Neural progenitor cell (in vitro differentiated cells): ENCODE data around the gene RWDD3.

Experiments used
- CTCF ChIP-seq: fragments of 200-600 bp; sonication (generic); IDR thresholded peaks from 2 replicates; pipeline ENCODE4 v1.5.1; 2017; ENCODE audit warnings: antibody characterized with exemption, mild to moderate bottlenecking
- EZH2 ChIP-seq: fragments of 200-600 bp; sonication (generic); IDR thresholded peaks from 2 replicates; pipeline ENCODE4 v1.6.1; 2017; ENCODE audit warnings: antibody characterized with exemption, mild to moderate bottlenecking, moderate library complexity
- EZH2phosphoT487 ChIP-seq: fragments of 200-600 bp; sonication (generic); IDR thresholded peaks from 2 replicates; pipeline ENCODE4 v1.6.1; 2017; ENCODE audit warnings: antibody characterized with exemption

- TF ChIP-seq CTCF: no peak
- TF ChIP-seq EZH2phosphoT487: no peak
- no peak for TF ChIP-seq EZH2
Observed at GRCh38 chr1:95281781-95282517, 47.9 kb downstream of the RWDD3 start.
